NOMO-1 treated with dmso at 0.1 percent for 144 hours (cell line): ENCODE measurements around the gene MAPK1.
A peak's percentile ranks its signal among the peaks of the same experiment; 100 is the strongest.
"Not testable (repeated sequence)": the region's sequence is repeated elsewhere in the genome, so short reads cannot be mapped to it uniquely, and the experiment has no call there.

Source experiments
- DNase-seq: peaks from one replicate; lab custom pipeline; 2025; ENCODE audit not compliant: unreplicated experiment; lab: John Stamatoyannopoulos, UW

Gene MAPK1

GRCh38 chr22:21823740-21824444 is 43.6 kb downstream of the MAPK1 start:
- DNase-seq: no peak

GRCh38 chr22:21819183-21819770 is 48.2 kb downstream of the MAPK1 start:
- DNase-seq: no peak

- DNase-seq: no peak
These were observed 48.8 kb downstream of the MAPK1 start for GRCh38 chr22:21818487-21819182.

GRCh38 chr22:21817497-21817853 is 50.0 kb downstream of the MAPK1 start:
- DNase-seq: not testable (repeated sequence)

GRCh38 chr22:21816787-21817496 is 50.5 kb downstream of the MAPK1 start:
- peak; percentile 77 for DNase-seq

GRCh38 chr22:21816472-21816786 is 51.0 kb downstream of the MAPK1 start:
- no peak for DNase-seq

GRCh38 chr22:21815958-21816357 is 51.5 kb downstream of the MAPK1 start:
- DNase-seq: no peak

- DNase-seq: no peak
These were observed 52.1 kb downstream of the MAPK1 start for GRCh38 chr22:21815357-21815756.

- DNase-seq: no peak
These were observed 55.5 kb downstream of the MAPK1 start for GRCh38 chr22:21811982-21812381.

GRCh38 chr22:21807544-21808529 is 59.6 kb downstream of the MAPK1 start:
- DNase-seq: no peak

- DNase-seq: not testable (repeated sequence)
These were observed 62.1 kb downstream of the MAPK1 start for GRCh38 chr22:21805325-21805724.

GRCh38 chr22:21803811-21804249 is 63.6 kb downstream of the MAPK1 start:
- no peak for DNase-seq

GRCh38 chr22:21802673-21803072 is 64.8 kb downstream of the MAPK1 start:
- no peak for DNase-seq

GRCh38 chr22:21802056-21802455 is 65.4 kb downstream of the MAPK1 start:
- no peak for DNase-seq

GRCh38 chr22:21801304-21801644 is 66.2 kb downstream of the MAPK1 start:
- not testable (repeated sequence) for DNase-seq

- no peak for DNase-seq
These were observed 66.7 kb downstream of the MAPK1 start for GRCh38 chr22:21800552-21801303.

GRCh38 chr22:21797444-21798221 is 69.8 kb downstream of the MAPK1 start:
- no peak for DNase-seq

GRCh38 chr22:21796863-21797262 is 70.6 kb downstream of the MAPK1 start:
- no peak for DNase-seq

- no peak for DNase-seq
These were observed 71.2 kb downstream of the MAPK1 start for GRCh38 chr22:21796231-21796630.
